Measurements from ENCODE around the gene GZMM. TPM values are rescaled to one million over a fixed set of nuclear protein-coding genes. Genes with fewer than 3 reads are reported as not detected.

Gene GZMM
- total and polyA plus RNA-seq, 4 donors = 0.33 to 0.68 (median 0.55) TPM; not detected in 1

DNA sequence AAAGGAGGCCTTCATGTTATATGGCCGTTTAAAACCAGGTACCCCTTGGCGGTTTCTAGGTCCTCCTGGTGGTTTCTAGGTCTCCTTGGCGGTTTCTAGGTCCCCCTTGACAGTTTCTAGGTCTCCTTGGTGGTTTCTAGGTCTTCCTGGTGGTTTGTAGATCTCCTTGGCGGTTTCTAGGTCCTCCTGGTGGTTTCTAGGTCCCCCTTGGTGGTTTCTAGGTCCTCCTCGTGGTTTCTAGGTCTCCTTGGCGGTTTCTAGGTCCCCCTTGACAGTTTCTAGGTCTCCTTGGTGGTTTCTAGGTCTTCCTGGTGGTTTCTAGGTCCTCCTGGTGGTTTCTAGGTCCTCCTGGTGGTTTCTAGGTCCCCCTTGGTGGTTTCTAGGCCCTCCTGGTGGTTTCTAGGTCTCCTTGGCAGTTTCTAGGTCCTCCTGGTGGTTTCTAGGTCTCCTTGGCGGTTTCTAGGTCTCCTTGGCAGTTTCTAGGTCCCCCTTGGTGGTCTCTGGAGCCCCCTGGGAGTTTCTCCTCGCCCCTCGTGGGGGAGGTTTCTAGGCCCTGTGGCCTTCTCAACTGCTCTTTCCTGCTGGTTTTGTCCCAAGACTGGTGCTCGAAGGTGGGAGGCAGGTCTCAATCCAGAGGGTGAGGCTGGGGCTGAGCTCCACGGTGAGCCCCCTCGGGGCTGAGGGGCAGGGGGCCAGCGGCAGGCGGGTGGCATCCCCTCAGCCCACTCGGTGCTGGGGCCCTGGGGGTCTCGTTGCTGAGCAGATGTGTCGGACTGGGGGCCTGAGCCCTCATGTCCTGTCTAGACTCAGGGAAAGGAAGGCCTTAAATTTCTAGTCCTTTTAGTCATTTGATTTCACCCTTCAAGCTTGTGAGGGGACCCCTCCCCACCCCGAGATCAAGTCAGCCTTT, 53.8 kb downstream of the GZMM start:
- Histone ChIP-seq H3K27ac (ENCODE audit: low read depth, low read length) (no peak overlapping the region), H3K4me1 (ENCODE audit: control insufficient read depth, insufficient read depth, low read length) (no peaks in the 10 kb centered on the region), H3K36me3 (ENCODE audit: control insufficient read depth, insufficient read depth, low read length) (peaks cover 11% of the 10 kb centered on the region), H3K27me3 (ENCODE audit: control insufficient read depth, insufficient read depth, low read length) (no peaks in the 10 kb centered on the region), H3K4me3 (ENCODE audit: low read depth, low read length) (no peak overlapping the region), H3K9me3 (ENCODE audit: control insufficient read depth, insufficient read depth, low read length) (no peaks in the 10 kb centered on the region)
- 77% methylated on average over 12 of the region's 18 CpGs for WGBS (ENCODE audit: insufficient coverage)
- DNase-seq (ENCODE audit: low read depth in 4 of 6, low spot score in 6 of 6) = no peak

Other genes with a start within 250 kb of the GZMM start
- 10 to 100 TPM in 1 of 2 donors, 1 to 10 TPM in 1; 9.4 to 17.7 TPM for gene MIER2, start 199.3 kb upstream of the GZMM start, total RNA-seq
- 10 to 100 TPM; 39.2 to 49.0 TPM for gene MIER2, start 199.3 kb upstream of the GZMM start, polyA plus RNA-seq (ENCODE audit: insufficient read length in 2 of 2)
- gene C2CD4C, start 134.9 kb upstream of the GZMM start, total RNA-seq = 1 to 10 TPM; 8.7 to 9.4 TPM
- gene C2CD4C, start 134.9 kb upstream of the GZMM start, polyA plus RNA-seq (ENCODE audit: insufficient read length in 2 of 2) = 10 to 100 TPM; 30.8 to 32.6 TPM
- 10 to 100 TPM; 15.5 to 24.2 TPM for gene SHC2, start 83.0 kb upstream of the GZMM start, total RNA-seq
- 100 to 1,000 TPM in 1 of 2 donors, 10 to 100 TPM in 1; 92.7 to 111 TPM for gene SHC2, start 83.0 kb upstream of the GZMM start, polyA plus RNA-seq (ENCODE audit: insufficient read length in 2 of 2)
- gene MADCAM1, start 47.6 kb upstream of the GZMM start, total RNA-seq = 1 to 10 TPM in 1 of 2 donors, under 1 TPM in 1; 0.40 to 2.6 TPM
- 1 to 10 TPM; 5.3 to 7.1 TPM for gene MADCAM1, start 47.6 kb upstream of the GZMM start, polyA plus RNA-seq (ENCODE audit: insufficient read length in 2 of 2)
- gene TPGS1, start 36.6 kb upstream of the GZMM start, total RNA-seq = 10 to 100 TPM in 1 of 2 donors, 1 to 10 TPM in 1; 9.9 to 23.9 TPM
- gene TPGS1, start 36.6 kb upstream of the GZMM start, polyA plus RNA-seq (ENCODE audit: insufficient read length in 2 of 2) = 10 to 100 TPM; 30.3 to 31.3 TPM
- 10 to 100 TPM; 35.5 to 85.5 TPM for gene CDC34, start 12.3 kb upstream of the GZMM start, total RNA-seq
- 10 to 100 TPM; 86.6 to 92.0 TPM for gene CDC34, start 12.3 kb upstream of the GZMM start, polyA plus RNA-seq (ENCODE audit: insufficient read length in 2 of 2)
- gene BSG, start 28.5 kb downstream of the GZMM start, total RNA-seq = 100 to 1,000 TPM; 177 to 638 TPM
- gene BSG, start 28.5 kb downstream of the GZMM start, polyA plus RNA-seq (ENCODE audit: insufficient read length in 2 of 2) = 100 to 1,000 TPM; 484 to 623 TPM
- 10 to 100 TPM in 1 of 2 donors, 1 to 10 TPM in 1; 8.6 to 35.7 TPM for gene HCN2, start 45.8 kb downstream of the GZMM start, total RNA-seq
- 10 to 100 TPM; 82.5 to 85.8 TPM for gene HCN2, start 45.8 kb downstream of the GZMM start, polyA plus RNA-seq (ENCODE audit: insufficient read length in 2 of 2)
- gene POLRMT, start 89.5 kb downstream of the GZMM start, total RNA-seq = 10 to 100 TPM; 11.8 to 40.8 TPM
- gene POLRMT, start 89.5 kb downstream of the GZMM start, polyA plus RNA-seq (ENCODE audit: insufficient read length in 2 of 2) = 10 to 100 TPM; 51.6 to 54.2 TPM
- gene FGF22, start 95.8 kb downstream of the GZMM start, total RNA-seq = 1 to 10 TPM in 1 of 2 donors, under 1 TPM in 1; 0.72 to 1.2 TPM
- gene FGF22, start 95.8 kb downstream of the GZMM start, polyA plus RNA-seq (ENCODE audit: insufficient read length in 2 of 2) = 1 to 10 TPM; 2.2 to 2.5 TPM
- 10 to 100 TPM; 13.4 to 20.3 TPM for gene RNF126, start 119.2 kb downstream of the GZMM start, total RNA-seq
- 10 to 100 TPM; 50.9 to 61.6 TPM for gene RNF126, start 119.2 kb downstream of the GZMM start, polyA plus RNA-seq (ENCODE audit: insufficient read length in 2 of 2)
- gene FSTL3, start 132.3 kb downstream of the GZMM start, total RNA-seq = 10 to 100 TPM; 11.5 to 32.1 TPM
- gene FSTL3, start 132.3 kb downstream of the GZMM start, polyA plus RNA-seq (ENCODE audit: insufficient read length in 2 of 2) = 10 to 100 TPM; 11.3 to 18.5 TPM
- gene PRSS57, start 151.4 kb downstream of the GZMM start, total RNA-seq = 1 to 10 TPM in 1 of 2 donors, under 1 TPM in 1; 0.33 to 1.1 TPM
- under 1 TPM in 1 of 2 donors, not detected in 1; 0.15 TPM for gene PRSS57, start 151.4 kb downstream of the GZMM start, polyA plus RNA-seq (ENCODE audit: insufficient read length in 2 of 2)
- gene PALM, start 164.9 kb downstream of the GZMM start, total RNA-seq = 10 to 100 TPM; 48.8 to 72.4 TPM
- 100 to 1,000 TPM; 237 to 260 TPM for gene PALM, start 164.9 kb downstream of the GZMM start, polyA plus RNA-seq (ENCODE audit: insufficient read length in 2 of 2)
- gene MISP, start 207.1 kb downstream of the GZMM start, total RNA-seq = under 1 TPM; 0.40 to 0.66 TPM
- under 1 TPM; 0.41 to 0.42 TPM for gene MISP, start 207.1 kb downstream of the GZMM start, polyA plus RNA-seq (ENCODE audit: insufficient read length in 2 of 2)